GM12878 (cell line): ENCODE results near the gene TRABD2B. TPM values are rescaled to one million over a fixed set of nuclear protein-coding genes. Genes with fewer than 3 reads are reported as not detected.

Experiments
- ATAC-seq: fragments of 200-7000 bp; cut with Tn5 transposase; 3 replicates; pipeline ENCODE4 v1.9.1; 2020; ENCODE audit warnings: mild to moderate bottlenecking, moderate library complexity
- BruUV-seq: library from RNA; stranded (reverse); fragments of 400-500 nt; replicated peaks from 2 replicates; lab custom pipeline; 2021; lab: Mats Ljungman, UMichigan
- CTCF ChIA-PET: fragments of 300-600 bp; sonication (Branson Sonifier 250); formaldehyde crosslinking; extraction: SDS; loops from one replicate; lab custom pipeline; 2021; ENCODE audit warnings: inconsistent platforms; lab: Yijun Ruan, JAX
- POLR2A ChIA-PET: fragments of 350-600 bp; formaldehyde crosslinking; extraction: SDS; loops from one replicate; lab custom pipeline; 2021; ENCODE audit warnings: inconsistent platforms; lab: Charles Lee
- RAD21 ChIA-PET: fragments of 300-600 bp; sonication (Branson Sonifier 250); formaldehyde crosslinking; loops from one replicate; lab custom pipeline; 2023; ENCODE audit warnings: antibody characterized with exemption; ENCODE audit not compliant: unreplicated experiment; lab: Charles Lee
- SMC1A ChIA-PET: fragments of 300-600 bp; sonication (Branson Sonifier 250); formaldehyde crosslinking; loops from one replicate; lab custom pipeline; 2023; ENCODE audit not compliant: unreplicated experiment, uncharacterized antibody; lab: Charles Lee
- DNase-seq: peaks from one replicate; pipeline ENCODE4 v3.0.0-alpha.2; 2011; ENCODE audit warnings: low read depth, low spot score
- FAIRE-seq: peaks from 3 replicates; lab custom pipeline; 2011; peaks lifted over from hg19 to GRCh38; lab: Jason Lieb, UNC
- H2AFZ ChIP-seq: 2 replicates; pipeline ENCODE4 v1.6.0; 2011; ENCODE audit warnings: low read depth, low read length, control low read depth; ENCODE audit not compliant: control insufficient read depth
- H3K27ac ChIP-seq: 2 replicates; pipeline ENCODE4 v1.5.1; 2011; ENCODE audit warnings: control low read depth; ENCODE audit not compliant: control insufficient read depth, insufficient read depth
- H3K27me3 ChIP-seq, 2 experiments: replicated peaks in 1 of 2; 2 replicates each; pipeline versions ENCODE4 v1.6.0 to v1.6.1; 2011; ENCODE audit warnings: low read length in 1 of 2; ENCODE audit not compliant: control insufficient read depth in 2 of 2, insufficient read depth in 2 of 2
- H3K36me3 ChIP-seq, 2 experiments: 2 replicates each; pipeline ENCODE4 v1.5.1; 2011; ENCODE audit warnings: low read length in 1 of 2; ENCODE audit not compliant: control insufficient read depth in 2 of 2, insufficient read depth in 2 of 2
- H3K4me1 ChIP-seq: 2 replicates; pipeline ENCODE4 v1.6.1; 2011; ENCODE audit warnings: mild to moderate bottlenecking, low read length, moderate library complexity, mixed read lengths; ENCODE audit not compliant: control insufficient read depth, insufficient read depth
- H3K4me2 ChIP-seq: 2 replicates; pipeline ENCODE4 v1.6.0; 2011; ENCODE audit warnings: control low read depth; ENCODE audit not compliant: control insufficient read depth, insufficient read depth
- H3K4me3 ChIP-seq: fragments of 200-600 bp; sonication (generic); 2 replicates; pipeline ENCODE4 v1.5.1; 2016
- H3K79me2 ChIP-seq: 2 replicates; pipeline ENCODE4 v1.6.0; 2011; ENCODE audit warnings: low read length; ENCODE audit not compliant: control insufficient read depth, insufficient read depth
- H3K9ac ChIP-seq: 2 replicates; pipeline ENCODE4 v1.8.0; 2011; ENCODE audit warnings: low read length, control low read depth, mixed read lengths; ENCODE audit not compliant: control insufficient read depth, insufficient read depth
- H3K9me3 ChIP-seq: replicated peaks from 3 replicates; pipeline ENCODE4 v1.5.1; 2011; ENCODE audit warnings: mild to moderate bottlenecking, low read length; ENCODE audit not compliant: control insufficient read depth, insufficient read depth
- H4K20me1 ChIP-seq: 2 replicates; pipeline ENCODE4 v1.6.0; 2011; ENCODE audit not compliant: control insufficient read depth, insufficient read depth
- HDGF ChIP-seq: fragments of 450-650 bp; IDR thresholded peaks from 2 replicates; pipeline ENCODE4 v1.6.1; 2016; ENCODE audit warnings: antibody characterized with exemption
- IKZF1 ChIP-seq: fragments of 450-650 bp; conservative IDR thresholded peaks from 2 replicates; pipeline ENCODE4 v1.6.1; 2017; ENCODE audit warnings: antibody characterized with exemption, mild to moderate bottlenecking
- MTA3 ChIP-seq: IDR thresholded peaks from 2 replicates; pipeline ENCODE4 v1.6.1; 2012; ENCODE audit warnings: low read length, inconsistent platforms, borderline replicate concordance
- RFX5 ChIP-seq: IDR thresholded peaks from 2 replicates; pipeline ENCODE4 v1.6.1; 2011; ENCODE audit warnings: low read depth, low read length, improper control_type of control experiment
- TBL1XR1 ChIP-seq: IDR thresholded peaks from 2 replicates; pipeline ENCODE4 v1.6.1; 2012; ENCODE audit warnings: low read depth, low read length, improper control_type of control experiment
- TCF3 ChIP-seq: IDR thresholded peaks from 2 replicates; pipeline ENCODE4 v1.6.1; 2012; ENCODE audit warnings: low read depth, mild to moderate bottlenecking, low read length, borderline replicate concordance; ENCODE audit not compliant: insufficient read depth
- WGBS: methylation state at CpG from one replicate; pipeline ENCODE4 v1.1.6; 2016; ENCODE audit warnings: low lambda C conversion rate; ENCODE audit not compliant: insufficient replicate concordance, insufficient coverage; ENCODE audit errors: missing lambda C conversion rate; 5-methylcytosine and 5-hydroxymethylcytosine counted together
- in situ Hi-C: fragments of 300-500 bp; cut with MboI; formaldehyde crosslinking; loops from 9 replicates; pipeline ENCODE4 v1.14.3; 2018; ENCODE audit warnings: mixed read lengths
- intact Hi-C: fragments of 100-400 bp; cut with micrococcal nuclease; formaldehyde crosslinking; loops from one replicate; pipeline ENCODE4 v1.14.2; 2022; ENCODE audit not compliant: unreplicated experiment
- polyA plus RNA-seq, 11 experiments: library from polyadenylated mRNA; depleted of rRNA in 4 of 11; unstranded in 6 of 11; stranded (reverse) in 5 of 11; fragments of >200 nt; fragmentation: Nextera tagmentation in 4 of 11; fragmentation: Illumina TruSeq in 1 of 11; extraction: Ambion mirVana in 4 of 11; extraction: Trizol in 1 of 11; gene quantifications; 1 replicate in 1 of 11; 2 replicates in 10 of 11; pipeline versions ENCODE4 v1.2.1 to v1.2.3, GENCODE V29; 2011 to 2016; ENCODE audit warnings: inconsistent platforms in 2 of 11, missing spikeins in 2 of 11, low read depth in 1 of 11
- total RNA-seq, 4 experiments: library from RNA; depleted of rRNA in 3 of 4; stranded (reverse); fragments of >200 nt in 3 of 4; fragmentation: Illumina TruSeq in 1 of 4; extraction: Trizol in 1 of 4; gene quantifications; 2 replicates each; pipeline versions ENCODE4 v1.2.1 to v1.2.3, GENCODE V29; 2013 to 2021
- TF ChIP-seq, protein P1 (sequence below): fragments of 450-650 bp; IDR thresholded peaks from 2 replicates; pipeline ENCODE4 v1.6.1; 2018; ENCODE audit warnings: borderline replicate concordance, mild to moderate bottlenecking; ENCODE audit not compliant: partially characterized antibody
- TF ChIP-seq, protein P2 (sequence below): IDR thresholded peaks from 2 replicates; pipeline ENCODE4 v1.6.1; 2011; ENCODE audit warnings: borderline replicate concordance, low read depth, mild to moderate bottlenecking, moderate library complexity, low read length; ENCODE audit not compliant: insufficient read depth, poor library complexity, severe bottlenecking
- TF ChIP-seq, protein P3 (sequence below): fragments of 450-650 bp; formaldehyde crosslinking; IDR thresholded peaks from 2 replicates; pipeline ENCODE4 v1.4.0; 2022; ENCODE audit warnings: mild to moderate bottlenecking, moderate library complexity
- TF ChIP-seq, protein P4 (sequence below), 3 experiments: IDR thresholded peaks in 2 of 3; conservative IDR thresholded peaks in 1 of 3; 2 replicates each; pipeline ENCODE4 v1.5.1; 2011; ENCODE audit warnings: low read depth in 3 of 3, low read length in 3 of 3, mild to moderate bottlenecking in 3 of 3, control low read depth in 2 of 3, moderate library complexity in 2 of 3, inconsistent platforms in 1 of 3, mixed read lengths in 1 of 3; ENCODE audit not compliant: control insufficient read depth in 2 of 3, insufficient read depth in 1 of 3; ENCODE audit errors: extremely low read depth in 1 of 3
- TF ChIP-seq, protein P5 (sequence below): fragments of 450-650 bp; IDR thresholded peaks from 2 replicates; pipeline ENCODE4 v1.6.1; 2017; ENCODE audit warnings: mild to moderate bottlenecking

The TRABD2B gene
- total and polyA plus RNA-seq, 10 of the 15 experiments (the other 5 are each of a cell fraction or from before 2014, with no cell fraction given): not detected

DNA sequence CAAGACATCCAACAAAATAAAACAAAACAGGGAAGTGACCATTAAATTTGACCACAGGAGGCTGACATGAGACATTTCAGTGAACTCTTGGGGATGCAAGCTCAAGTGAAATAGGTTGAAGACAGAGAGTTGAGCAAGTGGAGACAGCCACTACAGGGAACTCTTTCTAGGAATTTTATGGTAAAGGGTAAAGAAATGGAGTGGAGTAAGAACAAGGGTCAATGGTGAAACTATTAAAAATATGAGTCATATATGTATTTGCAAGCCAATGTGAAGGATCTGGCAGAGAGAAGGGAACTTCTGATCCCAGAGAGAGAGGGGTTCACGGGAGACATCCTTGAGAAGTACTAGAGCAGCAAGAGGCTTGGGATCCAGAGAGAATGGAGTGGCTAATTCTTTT, 9.1 kb upstream of the TRABD2B start:
- intact Hi-C loops (no loop called here), in situ Hi-C loops (no loop called here)
- SMC1A ChIA-PET: interaction anchor here (1.0 kb wide), 1 partner anchor 11 kb away, joined by 3 read pairs; no protein-coding TSS in a partner anchor
- Histone ChIP-seq H3K27me3 (no peaks in the 10 kb centered on the region; a peak in 1 of 4 replicates), H2AFZ (no peak overlapping the region), H3K27ac (no peak overlapping the region), H3K4me2 (no peak overlapping the region), H3K79me2 (no peaks in the 10 kb centered on the region), H3K9ac (no peak overlapping the region), H4K20me1 (no peaks in the 10 kb centered on the region), H3K4me1 (no peaks in the 10 kb centered on the region), H3K9me3 (no peaks in the 10 kb centered on the region), H3K36me3 (no peaks in the 10 kb centered on the region), H3K4me3 (no peak overlapping the region)
- CTCF ChIA-PET: interaction anchor here (4.3 kb wide), 1 partner anchor 8 kb away, joined by 26 read pairs; the partner anchor contains the start of gene TRABD2B
- POLR2A ChIA-PET: no interaction called here
- RAD21 ChIA-PET: no interaction called here
- no peak for DNase-seq
- no peak for FAIRE-seq
- 38% methylated on average over 1 of the region's 1 CpG for WGBS
- BruUV-seq: no TSS peak
- no peak for ATAC-seq
- TF ChIP-seq HDGF (no peak), MTA3 (no peak), TBL1XR1 (no peak), RFX5 (no peak), IKZF1 (no peak), TCF3 (no peak)
- TF ChIP-seq, protein P1, sequence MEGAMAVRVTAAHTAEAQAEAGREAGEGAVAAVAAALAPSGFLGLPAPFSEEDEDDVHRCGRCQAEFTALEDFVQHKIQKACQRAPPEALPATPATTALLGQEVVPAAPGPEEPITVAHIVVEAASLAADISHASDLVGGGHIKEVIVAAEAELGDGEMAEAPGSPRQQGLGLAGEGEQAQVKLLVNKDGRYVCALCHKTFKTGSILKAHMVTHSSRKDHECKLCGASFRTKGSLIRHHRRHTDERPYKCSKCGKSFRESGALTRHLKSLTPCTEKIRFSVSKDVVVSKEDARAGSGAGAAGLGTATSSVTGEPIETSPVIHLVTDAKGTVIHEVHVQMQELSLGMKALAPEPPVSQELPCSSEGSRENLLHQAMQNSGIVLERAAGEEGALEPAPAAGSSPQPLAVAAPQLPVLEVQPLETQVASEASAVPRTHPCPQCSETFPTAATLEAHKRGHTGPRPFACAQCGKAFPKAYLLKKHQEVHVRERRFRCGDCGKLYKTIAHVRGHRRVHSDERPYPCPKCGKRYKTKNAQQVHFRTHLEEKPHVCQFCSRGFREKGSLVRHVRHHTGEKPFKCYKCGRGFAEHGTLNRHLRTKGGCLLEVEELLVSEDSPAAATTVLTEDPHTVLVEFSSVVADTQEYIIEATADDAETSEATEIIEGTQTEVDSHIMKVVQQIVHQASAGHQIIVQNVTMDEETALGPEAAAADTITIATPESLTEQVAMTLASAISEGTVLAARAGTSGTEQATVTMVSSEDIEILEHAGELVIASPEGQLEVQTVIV: no peak
- TF ChIP-seq, protein P2, sequence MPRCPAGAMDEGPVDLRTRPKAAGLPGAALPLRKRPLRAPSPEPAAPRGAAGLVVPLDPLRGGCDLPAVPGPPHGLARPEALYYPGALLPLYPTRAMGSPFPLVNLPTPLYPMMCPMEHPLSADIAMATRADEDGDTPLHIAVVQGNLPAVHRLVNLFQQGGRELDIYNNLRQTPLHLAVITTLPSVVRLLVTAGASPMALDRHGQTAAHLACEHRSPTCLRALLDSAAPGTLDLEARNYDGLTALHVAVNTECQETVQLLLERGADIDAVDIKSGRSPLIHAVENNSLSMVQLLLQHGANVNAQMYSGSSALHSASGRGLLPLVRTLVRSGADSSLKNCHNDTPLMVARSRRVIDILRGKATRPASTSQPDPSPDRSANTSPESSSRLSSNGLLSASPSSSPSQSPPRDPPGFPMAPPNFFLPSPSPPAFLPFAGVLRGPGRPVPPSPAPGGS: no peak
- TF ChIP-seq, protein P3, sequence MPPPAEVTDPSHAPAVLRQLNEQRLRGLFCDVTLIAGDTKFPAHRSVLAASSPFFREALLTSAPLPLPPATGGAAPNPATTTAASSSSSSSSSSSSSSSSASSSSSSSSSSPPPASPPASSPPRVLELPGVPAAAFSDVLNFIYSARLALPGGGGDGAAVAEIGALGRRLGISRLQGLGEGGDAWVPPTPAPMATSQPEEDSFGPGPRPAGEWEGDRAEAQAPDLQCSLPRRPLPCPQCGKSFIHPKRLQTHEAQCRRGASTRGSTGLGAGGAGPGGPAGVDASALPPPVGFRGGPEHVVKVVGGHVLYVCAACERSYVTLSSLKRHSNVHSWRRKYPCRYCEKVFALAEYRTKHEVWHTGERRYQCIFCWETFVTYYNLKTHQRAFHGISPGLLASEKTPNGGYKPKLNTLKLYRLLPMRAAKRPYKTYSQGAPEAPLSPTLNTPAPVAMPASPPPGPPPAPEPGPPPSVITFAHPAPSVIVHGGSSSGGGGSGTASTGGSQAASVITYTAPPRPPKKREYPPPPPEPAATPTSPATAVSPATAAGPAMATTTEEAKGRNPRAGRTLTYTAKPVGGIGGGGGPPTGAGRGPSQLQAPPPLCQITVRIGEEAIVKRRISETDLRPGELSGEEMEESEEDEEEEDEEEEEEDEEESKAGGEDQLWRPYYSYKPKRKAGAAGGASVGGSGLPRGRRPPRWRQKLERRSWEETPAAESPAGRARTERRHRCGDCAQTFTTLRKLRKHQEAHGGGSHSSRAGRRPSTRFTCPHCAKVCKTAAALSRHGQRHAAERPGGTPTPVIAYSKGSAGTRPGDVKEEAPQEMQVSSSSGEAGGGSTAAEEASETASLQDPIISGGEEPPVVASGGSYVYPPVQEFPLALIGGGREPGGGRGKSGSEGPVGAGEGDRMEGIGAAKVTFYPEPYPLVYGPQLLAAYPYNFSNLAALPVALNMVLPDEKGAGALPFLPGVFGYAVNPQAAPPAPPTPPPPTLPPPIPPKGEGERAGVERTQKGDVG (CRISPR knock-in tag): no peak
- TF ChIP-seq, protein P4, sequence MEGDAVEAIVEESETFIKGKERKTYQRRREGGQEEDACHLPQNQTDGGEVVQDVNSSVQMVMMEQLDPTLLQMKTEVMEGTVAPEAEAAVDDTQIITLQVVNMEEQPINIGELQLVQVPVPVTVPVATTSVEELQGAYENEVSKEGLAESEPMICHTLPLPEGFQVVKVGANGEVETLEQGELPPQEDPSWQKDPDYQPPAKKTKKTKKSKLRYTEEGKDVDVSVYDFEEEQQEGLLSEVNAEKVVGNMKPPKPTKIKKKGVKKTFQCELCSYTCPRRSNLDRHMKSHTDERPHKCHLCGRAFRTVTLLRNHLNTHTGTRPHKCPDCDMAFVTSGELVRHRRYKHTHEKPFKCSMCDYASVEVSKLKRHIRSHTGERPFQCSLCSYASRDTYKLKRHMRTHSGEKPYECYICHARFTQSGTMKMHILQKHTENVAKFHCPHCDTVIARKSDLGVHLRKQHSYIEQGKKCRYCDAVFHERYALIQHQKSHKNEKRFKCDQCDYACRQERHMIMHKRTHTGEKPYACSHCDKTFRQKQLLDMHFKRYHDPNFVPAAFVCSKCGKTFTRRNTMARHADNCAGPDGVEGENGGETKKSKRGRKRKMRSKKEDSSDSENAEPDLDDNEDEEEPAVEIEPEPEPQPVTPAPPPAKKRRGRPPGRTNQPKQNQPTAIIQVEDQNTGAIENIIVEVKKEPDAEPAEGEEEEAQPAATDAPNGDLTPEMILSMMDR (IDR thresholded peaks at IDR 0.05 in 2 of 3, conservative IDR thresholded peaks at IDR 0.05 in 1 of 3; ENCODE audit: control insufficient read depth in 2 of 3, extremely low read depth in 1 of 3, insufficient read depth in 1 of 3, low read depth in 3 of 3, low read length in 3 of 3): no peak
- TF ChIP-seq, protein P5, sequence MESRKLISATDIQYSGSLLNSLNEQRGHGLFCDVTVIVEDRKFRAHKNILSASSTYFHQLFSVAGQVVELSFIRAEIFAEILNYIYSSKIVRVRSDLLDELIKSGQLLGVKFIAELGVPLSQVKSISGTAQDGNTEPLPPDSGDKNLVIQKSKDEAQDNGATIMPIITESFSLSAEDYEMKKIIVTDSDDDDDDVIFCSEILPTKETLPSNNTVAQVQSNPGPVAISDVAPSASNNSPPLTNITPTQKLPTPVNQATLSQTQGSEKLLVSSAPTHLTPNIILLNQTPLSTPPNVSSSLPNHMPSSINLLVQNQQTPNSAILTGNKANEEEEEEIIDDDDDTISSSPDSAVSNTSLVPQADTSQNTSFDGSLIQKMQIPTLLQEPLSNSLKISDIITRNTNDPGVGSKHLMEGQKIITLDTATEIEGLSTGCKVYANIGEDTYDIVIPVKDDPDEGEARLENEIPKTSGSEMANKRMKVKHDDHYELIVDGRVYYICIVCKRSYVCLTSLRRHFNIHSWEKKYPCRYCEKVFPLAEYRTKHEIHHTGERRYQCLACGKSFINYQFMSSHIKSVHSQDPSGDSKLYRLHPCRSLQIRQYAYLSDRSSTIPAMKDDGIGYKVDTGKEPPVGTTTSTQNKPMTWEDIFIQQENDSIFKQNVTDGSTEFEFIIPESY: no peak
